ENCODE measurements around the gene SWAP70. TPM values are rescaled to one million over a fixed set of nuclear protein-coding genes. Genes with fewer than 3 reads are reported as not detected.

The SWAP70 gene
- total RNA-seq, 1 experiment from 2014 or later, result 8.6 TPM

DNA sequence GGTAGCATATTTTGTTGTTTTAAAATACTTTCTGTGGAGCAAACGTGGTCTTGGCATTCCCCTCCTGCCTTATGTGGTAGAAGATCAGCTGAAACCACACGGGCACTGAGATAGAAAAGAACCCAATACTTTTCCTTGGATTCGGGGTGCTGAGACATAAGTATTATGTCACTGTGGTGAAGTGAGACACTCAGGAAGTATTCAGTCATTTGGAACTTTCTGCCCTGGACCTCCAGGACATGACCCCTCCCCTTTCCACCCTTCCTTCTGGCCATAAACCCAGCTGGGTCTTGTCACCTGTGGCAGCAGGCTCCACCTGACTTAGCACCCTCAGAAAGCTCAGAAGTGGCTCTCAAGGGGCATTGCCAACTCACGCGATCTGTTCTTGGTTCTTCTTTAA lies 123.4 kb downstream of the SWAP70 start:
- Histone ChIP-seq H3K27ac (ENCODE audit: low read length) (no peak overlapping the region), H3K36me3 (ENCODE audit: low read depth, low read length) (no peaks in the 10 kb centered on the region; the same call in 1 of the 2 replicates), H3K4me1 (ENCODE audit: insufficient read depth, low read length) (no peaks in the 10 kb centered on the region), H2AFZ (ENCODE audit: low read length) (no peak overlapping the region), H3F3A (ENCODE audit: low read length, unreplicated experiment) (no peaks in the 10 kb centered on the region), H3K9me3 (ENCODE audit: low read length) (no peaks in the 10 kb centered on the region), H3K9me2 (replicated peaks; ENCODE audit: low read length) (no peaks in the 10 kb centered on the region), H3K79me2 (ENCODE audit: low read length) (no peaks in the 10 kb centered on the region), H3K4me3 (ENCODE audit: low read length) (no peak overlapping the region), H3K27me3 (ENCODE audit: low read length) (no peaks in the 10 kb centered on the region), H3K9ac (ENCODE audit: low read length) (no peak overlapping the region), H3K4me2 (ENCODE audit: low read length) (no peak overlapping the region), H4K20me1 (ENCODE audit: low read length) (no peaks in the 10 kb centered on the region)
- ChIA-PET CTCF (no interaction called here), POLR2A (ENCODE audit: unreplicated experiment) (no interaction called here)
- ATAC-seq (no peak), DNase-seq (no peak)
- intact Hi-C loops (cut with micrococcal nuclease), result no loop called here
- BruUV-seq (replicated peaks), result no TSS peak
- TF ChIP-seq EZH2phosphoT487 (IDR thresholded peaks at IDR 0.05; ENCODE audit: borderline replicate concordance, low read length) (no peak), EZH2 (IDR thresholded peaks at IDR 0.05; ENCODE audit: low read length, unreplicated experiment) (no peak)
- TF ChIP-seq, protein P1, sequence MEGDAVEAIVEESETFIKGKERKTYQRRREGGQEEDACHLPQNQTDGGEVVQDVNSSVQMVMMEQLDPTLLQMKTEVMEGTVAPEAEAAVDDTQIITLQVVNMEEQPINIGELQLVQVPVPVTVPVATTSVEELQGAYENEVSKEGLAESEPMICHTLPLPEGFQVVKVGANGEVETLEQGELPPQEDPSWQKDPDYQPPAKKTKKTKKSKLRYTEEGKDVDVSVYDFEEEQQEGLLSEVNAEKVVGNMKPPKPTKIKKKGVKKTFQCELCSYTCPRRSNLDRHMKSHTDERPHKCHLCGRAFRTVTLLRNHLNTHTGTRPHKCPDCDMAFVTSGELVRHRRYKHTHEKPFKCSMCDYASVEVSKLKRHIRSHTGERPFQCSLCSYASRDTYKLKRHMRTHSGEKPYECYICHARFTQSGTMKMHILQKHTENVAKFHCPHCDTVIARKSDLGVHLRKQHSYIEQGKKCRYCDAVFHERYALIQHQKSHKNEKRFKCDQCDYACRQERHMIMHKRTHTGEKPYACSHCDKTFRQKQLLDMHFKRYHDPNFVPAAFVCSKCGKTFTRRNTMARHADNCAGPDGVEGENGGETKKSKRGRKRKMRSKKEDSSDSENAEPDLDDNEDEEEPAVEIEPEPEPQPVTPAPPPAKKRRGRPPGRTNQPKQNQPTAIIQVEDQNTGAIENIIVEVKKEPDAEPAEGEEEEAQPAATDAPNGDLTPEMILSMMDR (conservative IDR thresholded peaks at IDR 0.05; ENCODE audit: low read depth, low read length), result no peak

DNA sequence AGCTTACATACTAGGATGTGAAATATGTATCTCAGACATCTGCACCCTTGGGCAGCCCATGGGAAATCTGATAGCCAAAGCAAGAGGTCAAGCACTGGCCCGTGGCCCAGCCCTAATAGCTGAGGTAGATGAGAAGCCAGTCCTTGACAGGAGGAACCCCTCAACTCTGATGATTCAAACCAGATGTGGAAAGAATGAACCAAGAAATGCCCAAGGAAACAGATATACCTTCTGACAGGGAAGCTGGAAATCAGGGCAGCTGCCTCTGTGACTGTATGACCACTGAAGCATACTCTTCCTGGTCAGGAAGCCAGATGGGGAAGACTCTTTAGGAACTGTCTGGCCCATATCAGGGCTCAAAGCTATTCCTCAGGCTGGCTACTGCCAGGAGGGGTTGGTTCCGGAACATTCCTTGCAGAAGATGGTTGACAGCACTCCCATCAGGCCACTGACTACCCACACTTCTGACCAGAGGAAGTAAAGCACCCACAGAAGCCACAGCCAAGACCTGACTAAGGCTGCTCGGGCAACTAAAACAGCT lies 124.2 kb downstream of the SWAP70 start:
- Histone ChIP-seq H3K27ac (ENCODE audit: low read length) (no peak overlapping the region), H2AFZ (ENCODE audit: low read length) (no peak overlapping the region), H3K9ac (ENCODE audit: low read length) (no peak overlapping the region), H4K20me1 (ENCODE audit: low read length) (no peaks in the 10 kb centered on the region), H3K4me2 (ENCODE audit: low read length) (no peak overlapping the region), H3F3A (ENCODE audit: low read length, unreplicated experiment) (no peaks in the 10 kb centered on the region), H3K36me3 (ENCODE audit: low read depth, low read length) (no peaks in the 10 kb centered on the region; the same call in 1 of the 2 replicates), H3K4me1 (ENCODE audit: insufficient read depth, low read length) (no peaks in the 10 kb centered on the region), H3K27me3 (ENCODE audit: low read length) (no peaks in the 10 kb centered on the region), H3K9me2 (replicated peaks; ENCODE audit: low read length) (no peaks in the 10 kb centered on the region), H3K79me2 (ENCODE audit: low read length) (no peaks in the 10 kb centered on the region), H3K4me3 (ENCODE audit: low read length) (no peak overlapping the region), H3K9me3 (ENCODE audit: low read length) (no peaks in the 10 kb centered on the region)
- no peak for TF ChIP-seq EZH2phosphoT487 (IDR thresholded peaks at IDR 0.05; ENCODE audit: borderline replicate concordance, low read length)
- TF ChIP-seq, protein P1 (conservative IDR thresholded peaks at IDR 0.05; ENCODE audit: low read depth, low read length), result no peak
- no peak for TF ChIP-seq EZH2 (IDR thresholded peaks at IDR 0.05; ENCODE audit: low read length, unreplicated experiment)
- ChIA-PET POLR2A (ENCODE audit: unreplicated experiment) (no interaction called here), CTCF (no interaction called here)
- ATAC-seq (no peak), DNase-seq (no peak)
- no TSS peak for BruUV-seq (replicated peaks)
- intact Hi-C loops (cut with micrococcal nuclease), result no loop called here

DNA sequence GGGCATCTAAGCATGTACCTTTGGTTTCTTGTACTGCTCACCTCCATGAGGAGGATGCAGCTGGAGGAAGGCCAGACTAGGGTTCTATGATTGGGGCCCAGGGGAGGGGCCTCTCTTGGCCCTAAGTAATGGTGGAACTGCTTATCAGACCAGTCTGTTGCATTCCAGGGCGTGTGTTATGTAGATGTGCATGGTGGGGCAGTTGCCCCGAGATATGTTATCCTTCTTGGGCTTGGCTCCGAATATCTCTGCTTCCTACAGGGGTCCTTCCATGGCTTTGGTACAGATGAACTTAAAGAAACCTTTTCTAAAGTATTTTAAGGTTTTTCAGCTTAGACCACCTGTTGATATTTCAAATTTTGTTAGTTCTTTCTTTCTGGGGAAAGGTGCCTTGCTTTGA lies 126.0 kb downstream of the SWAP70 start:
- ChIA-PET CTCF (no interaction called here), POLR2A (ENCODE audit: unreplicated experiment) (no interaction called here)
- Histone ChIP-seq H3K9ac (ENCODE audit: low read length) (no peak overlapping the region), H2AFZ (ENCODE audit: low read length) (no peak overlapping the region), H3K27me3 (ENCODE audit: low read length) (no peaks in the 10 kb centered on the region), H3F3A (ENCODE audit: low read length, unreplicated experiment) (no peaks in the 10 kb centered on the region), H3K79me2 (ENCODE audit: low read length) (no peaks in the 10 kb centered on the region), H3K9me2 (replicated peaks; ENCODE audit: low read length) (no peaks in the 10 kb centered on the region), H4K20me1 (ENCODE audit: low read length) (no peaks in the 10 kb centered on the region), H3K9me3 (ENCODE audit: low read length) (no peaks in the 10 kb centered on the region), H3K4me2 (ENCODE audit: low read length) (no peak overlapping the region), H3K27ac (ENCODE audit: low read length) (no peak overlapping the region), H3K4me1 (ENCODE audit: insufficient read depth, low read length) (no peaks in the 10 kb centered on the region), H3K4me3 (ENCODE audit: low read length) (no peak overlapping the region), H3K36me3 (ENCODE audit: low read depth, low read length) (no peaks in the 10 kb centered on the region; the same call in 1 of the 2 replicates)
- ATAC-seq, result no peak
- no peak for DNase-seq
- TF ChIP-seq, protein P1 (conservative IDR thresholded peaks at IDR 0.05; ENCODE audit: low read depth, low read length), result no peak
- intact Hi-C loops (cut with micrococcal nuclease), result no loop called here
- BruUV-seq (replicated peaks), result no TSS peak

Measured in PC-3 (cell line).